Tibial nerve (tissue), 4 donors: ENCODE results near the gene TGFB1I1.

Experiments used
- CTCF ChIP-seq, 5 experiments: fragments of 200-600 bp in 3 of 5; fragments of 450-650 bp in 2 of 5; sonication (generic) in 3 of 5; IDR thresholded peaks; one replicate each; pipeline ENCODE4 v1.5.1; 2016 to 2019; ENCODE audit warnings: antibody characterized with exemption in 5 of 5, mild to moderate bottlenecking in 3 of 5, moderate library complexity in 2 of 5
- EP300 ChIP-seq, 2 donors: sonication (generic); formaldehyde crosslinking; IDR thresholded peaks; one replicate each; pipeline ENCODE4 v1.6.1; 2017; ENCODE audit warnings: antibody characterized with exemption in 2 of 2, mild to moderate bottlenecking in 1 of 2
- POLR2A ChIP-seq, 2 donors: fragments of 450-650 bp; IDR thresholded peaks; one replicate each; pipeline ENCODE4 v1.6.1; 2017; ENCODE audit warnings: antibody characterized with exemption in 2 of 2, mild to moderate bottlenecking in 2 of 2, moderate library complexity in 2 of 2

GRCh38 chr16:31458073-31458843 is 13.7 kb upstream of the TGFB1I1 start:
- no peak for TF ChIP-seq CTCF (IDR thresholded peaks at IDR 0.05)
- no peak for TF ChIP-seq EP300 (IDR thresholded peaks at IDR 0.05)
- no peak for TF ChIP-seq POLR2A (IDR thresholded peaks at IDR 0.05)
